PC-9 (cell line): ENCODE results near the gene SAA1. TPM values are rescaled to one million over a fixed set of nuclear protein-coding genes. Genes with fewer than 3 reads are reported as not detected.

Source experiments
- BruUV-seq: library from RNA; stranded (reverse); fragments of 400-500 nt; replicated peaks from 2 replicates; lab custom pipeline; 2021; lab: Mats Ljungman, UMichigan
- CTCF ChIA-PET: fragments of 300-600 bp; sonication (Branson Sonifier 250); formaldehyde crosslinking; loops from one replicate; lab custom pipeline; 2022; ENCODE audit warnings: antibody characterized with exemption; lab: Charles Lee
- POLR2A ChIA-PET: fragments of 300-600 bp; sonication (Branson Sonifier 250); formaldehyde crosslinking; loops from one replicate; lab custom pipeline; 2022; ENCODE audit warnings: antibody characterized with exemption; ENCODE audit not compliant: unreplicated experiment; lab: Charles Lee
- DNase-seq, 2 experiments: peaks; one replicate each; pipeline versions ENCODE4 v3.0.0 to v3.0.0-alpha.2; 2015 to 2022; ENCODE audit warnings: mixed read lengths in 1 of 2
- H2AFZ ChIP-seq: fragments of 200-600 bp; sonication (generic); 2 replicates; pipeline ENCODE4 v1.8.1; 2017; ENCODE audit warnings: antibody characterized with exemption
- H3F3A ChIP-seq: fragments of 200-600 bp; sonication (generic); 2 replicates; pipeline ENCODE4 v1.8.1; 2017; ENCODE audit warnings: antibody characterized with exemption, mild to moderate bottlenecking, low read depth; ENCODE audit not compliant: insufficient read depth
- H3K27ac ChIP-seq: fragments of 200-600 bp; sonication (generic); 2 replicates; pipeline ENCODE4 v1.6.1; 2016; ENCODE audit warnings: mixed run types
- H3K27me3 ChIP-seq: fragments of 200-600 bp; sonication (generic); 2 replicates; pipeline ENCODE4 v1.6.1; 2016; ENCODE audit warnings: low read depth, mixed run types; ENCODE audit not compliant: insufficient read depth
- H3K36me3 ChIP-seq: fragments of 200-600 bp; sonication (generic); 2 replicates; pipeline ENCODE4 v1.6.1; 2016; ENCODE audit warnings: low read depth, mixed run types
- H3K4me1 ChIP-seq: fragments of 200-600 bp; sonication (generic); replicated peaks from 2 replicates; pipeline ENCODE4 v1.6.1; 2016; ENCODE audit warnings: mixed run types; ENCODE audit not compliant: insufficient read depth
- H3K4me2 ChIP-seq: fragments of 200-600 bp; sonication (generic); 2 replicates; pipeline ENCODE4 v1.6.1; 2017; ENCODE audit warnings: mixed run types
- H3K4me3 ChIP-seq: fragments of 200-600 bp; sonication (generic); 2 replicates; pipeline ENCODE4 v1.6.1; 2016; ENCODE audit warnings: mixed run types
- H3K79me2 ChIP-seq: fragments of 200-600 bp; sonication (generic); 2 replicates; pipeline ENCODE4 v1.6.1; 2017; ENCODE audit warnings: low read depth, mixed run types
- H3K9me2 ChIP-seq: fragments of 200-600 bp; sonication (generic); 2 replicates; pipeline ENCODE4 v1.8.1; 2017; ENCODE audit warnings: mild to moderate bottlenecking; ENCODE audit not compliant: insufficient read depth
- H3K9me3 ChIP-seq: fragments of 200-600 bp; sonication (generic); 2 replicates; pipeline ENCODE4 v1.8.1; 2016; ENCODE audit warnings: low read depth; ENCODE audit not compliant: insufficient read depth
- H4K20me1 ChIP-seq: fragments of 200-600 bp; sonication (generic); 2 replicates; pipeline ENCODE4 v1.8.1; 2017; ENCODE audit not compliant: insufficient read depth
- EZH2 ChIP-seq: fragments of 200-600 bp; sonication (generic); IDR thresholded peaks from 2 replicates; pipeline ENCODE4 v1.8.0; 2017; ENCODE audit warnings: antibody characterized with exemption, low read depth
- intact Hi-C: fragments of 100-400 bp; cut with micrococcal nuclease; formaldehyde crosslinking; loops from one replicate; pipeline ENCODE4 v1.10.0; 2022; ENCODE audit not compliant: unreplicated experiment
- total RNA-seq: library from RNA; stranded (reverse); gene quantifications from 2 replicates; pipeline ENCODE4 v1.2.3, GENCODE V29; 2021
- TF ChIP-seq, protein P1 (sequence below): fragments of 200-600 bp; sonication (generic); conservative IDR thresholded peaks from 2 replicates; pipeline ENCODE4 v1.6.1; 2017; ENCODE audit warnings: mixed run types, antibody characterized with exemption, mild to moderate bottlenecking, moderate library complexity

SAA1 gene
- total RNA-seq, 1 experiment from 2014 or later, result not detected

DNA sequence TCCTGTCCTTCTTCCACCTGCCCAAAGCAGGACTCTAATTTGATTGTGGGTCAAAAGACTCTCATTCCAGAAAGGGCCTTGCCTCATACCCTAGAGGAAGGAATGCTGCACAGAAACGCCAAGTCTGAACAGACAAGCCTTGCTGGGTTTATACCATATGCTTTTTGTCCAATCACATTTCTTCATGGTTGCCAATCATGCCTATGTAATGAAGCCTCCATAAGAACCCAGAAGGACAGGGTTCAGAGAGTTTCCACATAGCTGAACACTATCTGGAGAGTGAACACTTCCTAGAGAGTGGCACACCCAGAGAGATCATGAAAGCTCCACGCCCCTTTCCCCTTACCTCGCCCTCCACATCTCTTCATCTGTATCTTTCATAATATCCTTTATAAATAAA, 12.8 kb upstream of the SAA1 start:
- no peak overlapping the region for H3K4me2 ChIP-seq
- no peaks in the 10 kb centered on the region for H3K9me2 ChIP-seq
- H3K9me3 ChIP-seq, result no peaks in the 10 kb centered on the region
- H3K36me3 ChIP-seq, result no peaks in the 10 kb centered on the region
- H3K27me3 ChIP-seq, result no peaks in the 10 kb centered on the region
- ChIA-PET CTCF (no interaction called here), POLR2A (interaction anchor here (0.6 kb wide), 1 partner anchor 351 kb away, joined by 5 read pairs; no protein-coding TSS in a partner anchor)
- no peak for TF ChIP-seq EZH2
- TF ChIP-seq, protein P1, sequence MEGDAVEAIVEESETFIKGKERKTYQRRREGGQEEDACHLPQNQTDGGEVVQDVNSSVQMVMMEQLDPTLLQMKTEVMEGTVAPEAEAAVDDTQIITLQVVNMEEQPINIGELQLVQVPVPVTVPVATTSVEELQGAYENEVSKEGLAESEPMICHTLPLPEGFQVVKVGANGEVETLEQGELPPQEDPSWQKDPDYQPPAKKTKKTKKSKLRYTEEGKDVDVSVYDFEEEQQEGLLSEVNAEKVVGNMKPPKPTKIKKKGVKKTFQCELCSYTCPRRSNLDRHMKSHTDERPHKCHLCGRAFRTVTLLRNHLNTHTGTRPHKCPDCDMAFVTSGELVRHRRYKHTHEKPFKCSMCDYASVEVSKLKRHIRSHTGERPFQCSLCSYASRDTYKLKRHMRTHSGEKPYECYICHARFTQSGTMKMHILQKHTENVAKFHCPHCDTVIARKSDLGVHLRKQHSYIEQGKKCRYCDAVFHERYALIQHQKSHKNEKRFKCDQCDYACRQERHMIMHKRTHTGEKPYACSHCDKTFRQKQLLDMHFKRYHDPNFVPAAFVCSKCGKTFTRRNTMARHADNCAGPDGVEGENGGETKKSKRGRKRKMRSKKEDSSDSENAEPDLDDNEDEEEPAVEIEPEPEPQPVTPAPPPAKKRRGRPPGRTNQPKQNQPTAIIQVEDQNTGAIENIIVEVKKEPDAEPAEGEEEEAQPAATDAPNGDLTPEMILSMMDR, result peak; percentile 40; the same call in 1 of the 2 replicates
- H4K20me1 ChIP-seq, result no peaks in the 10 kb centered on the region
- H3K4me3 ChIP-seq, result no peak overlapping the region
- H3F3A ChIP-seq, result peaks cover 3% of the 10 kb centered on the region; the same call in 1 of the 2 replicates
- H3K27ac ChIP-seq, result no peak overlapping the region
- peak in 1 of 2 experiments; percentile 81 for DNase-seq
- H2AFZ ChIP-seq, result no peak overlapping the region
- BruUV-seq, result no TSS peak
- no peaks in the 10 kb centered on the region for H3K79me2 ChIP-seq
- intact Hi-C loops, result no loop called here
- H3K4me1 ChIP-seq, result peaks cover 10% of the 10 kb centered on the region; the same call in 1 of the 2 replicates

DNA sequence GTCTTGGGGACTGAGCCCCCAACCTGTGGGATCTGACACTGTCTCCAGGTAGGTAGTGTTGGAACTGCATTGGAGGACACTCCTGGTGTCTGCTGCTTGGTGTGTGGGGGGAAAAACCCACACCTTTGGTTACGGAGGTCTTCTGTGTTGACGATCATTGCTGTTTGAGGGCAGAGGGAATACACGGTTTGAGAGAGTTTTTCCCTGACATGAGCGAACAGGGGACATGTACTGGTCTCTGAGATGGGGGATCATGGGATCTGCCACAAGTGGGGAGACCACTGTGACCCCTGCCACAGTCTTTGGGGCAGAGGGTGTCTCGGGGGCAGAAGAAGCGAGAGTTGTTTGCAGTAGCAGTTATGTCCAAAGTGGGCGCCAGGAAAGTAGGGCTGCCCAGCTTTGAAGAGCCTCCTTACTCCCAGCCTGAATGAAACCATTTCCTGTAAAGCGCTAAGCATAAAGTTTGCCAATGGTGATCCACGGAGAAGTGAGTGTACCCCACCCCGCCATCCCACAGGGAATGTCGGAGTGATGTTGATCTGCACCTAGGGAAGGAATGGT, 12.2 kb upstream of the SAA1 start:
- CTCF ChIA-PET, result no interaction called here
- POLR2A ChIA-PET, result interaction anchor here (0.6 kb wide), 1 partner anchor 350 kb away, joined by 5 read pairs; no protein-coding TSS in a partner anchor
- Histone ChIP-seq H3K27ac (no peak overlapping the region), H3K27me3 (no peaks in the 10 kb centered on the region), H3K79me2 (no peaks in the 10 kb centered on the region), H3K36me3 (no peaks in the 10 kb centered on the region), H3K9me2 (no peaks in the 10 kb centered on the region), H3K4me1 (peaks cover 8% of the 10 kb centered on the region; the same call in 1 of the 2 replicates), H4K20me1 (no peaks in the 10 kb centered on the region), H3K4me3 (no peak overlapping the region), H2AFZ (no peak overlapping the region), H3K4me2 (no peak overlapping the region), H3F3A (peaks cover 3% of the 10 kb centered on the region; the same call in 1 of the 2 replicates), H3K9me3 (no peaks in the 10 kb centered on the region)
- BruUV-seq, result no TSS peak
- no peak for DNase-seq
- intact Hi-C loops, result no loop called here
- TF ChIP-seq, protein P1, result no peak
- TF ChIP-seq EZH2, result no peak

DNA sequence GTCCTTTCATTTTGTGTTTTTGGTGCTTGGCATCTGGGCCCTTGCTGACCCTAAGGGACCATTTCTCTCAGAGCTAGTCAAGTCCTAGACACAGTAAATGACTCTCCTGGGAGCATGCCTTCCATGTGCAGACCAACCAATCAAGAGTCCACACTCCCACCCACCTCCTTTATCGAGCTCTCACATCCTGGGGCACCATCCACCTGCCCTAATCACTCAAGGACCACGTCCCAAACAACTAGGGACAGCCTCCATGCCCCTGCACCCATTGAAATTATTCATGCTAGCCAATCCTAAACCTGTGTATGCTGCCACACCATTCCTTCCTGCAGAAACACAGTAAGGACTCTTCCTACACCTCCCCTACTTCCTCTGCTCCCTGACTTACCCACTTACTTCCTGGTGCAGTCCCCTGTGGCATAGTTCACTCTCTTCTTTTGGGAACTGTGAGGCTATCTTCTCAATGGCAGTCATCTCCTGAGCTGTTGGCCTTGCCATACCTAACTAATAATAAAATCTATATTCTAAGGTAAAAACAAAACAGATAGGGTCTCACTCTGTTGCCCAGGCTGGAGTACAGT, 11.2 kb upstream of the SAA1 start:
- H3K79me2 ChIP-seq, result no peaks in the 10 kb centered on the region
- peaks cover 3% of the 10 kb centered on the region; the same call in 1 of the 2 replicates for H3F3A ChIP-seq
- TF ChIP-seq, protein P1, result no peak
- TF ChIP-seq EZH2, result no peak
- no peak overlapping the region for H2AFZ ChIP-seq
- intact Hi-C loops, result no loop called here
- H3K27me3 ChIP-seq, result no peaks in the 10 kb centered on the region
- H4K20me1 ChIP-seq, result no peaks in the 10 kb centered on the region
- no peaks in the 10 kb centered on the region for H3K9me3 ChIP-seq
- no peak for DNase-seq
- no peak overlapping the region for H3K27ac ChIP-seq
- CTCF ChIA-PET, result no interaction called here
- H3K9me2 ChIP-seq, result no peaks in the 10 kb centered on the region
- H3K4me2 ChIP-seq, result no peak overlapping the region
- H3K36me3 ChIP-seq, result no peaks in the 10 kb centered on the region
- BruUV-seq, result no TSS peak
- H3K4me1 ChIP-seq, result peaks cover 5% of the 10 kb centered on the region; the same call in 1 of the 2 replicates
- no peak overlapping the region for H3K4me3 ChIP-seq
- POLR2A ChIA-PET, result no interaction called here
